GM23338 (cell line): ENCODE results near the gene HS1BP3. TPM values are rescaled to one million over a fixed set of nuclear protein-coding genes. Genes with fewer than 3 reads are reported as not detected.

Source experiments
- ATAC-seq: fragments of 200-7000 bp; cut with Tn5 transposase; 3 replicates; pipeline ENCODE4 v1.9.1; 2020
- DNase-seq: peaks from one replicate; pipeline ENCODE4 v3.0.0-alpha.2; 2015; ENCODE audit warnings: low spot score
- H2AFZ ChIP-seq: fragments of 200-600 bp; sonication (generic); 2 replicates; pipeline ENCODE4 v1.8.0; 2016; ENCODE audit warnings: antibody characterized with exemption, mild to moderate bottlenecking, moderate library complexity
- H3F3A ChIP-seq: fragments of 200-600 bp; sonication (generic); replicated peaks from 2 replicates; pipeline ENCODE4 v1.8.0; 2017; ENCODE audit warnings: antibody characterized with exemption, mixed run types, low read depth
- H3K27ac ChIP-seq: fragments of 200-600 bp; sonication (generic); 2 replicates; pipeline ENCODE4 v1.6.1; 2016; ENCODE audit warnings: low read depth
- H3K27me3 ChIP-seq: fragments of 200-600 bp; sonication (generic); 2 replicates; pipeline ENCODE4 v1.8.0; 2016; ENCODE audit warnings: mild to moderate bottlenecking, mixed run types, moderate library complexity; ENCODE audit not compliant: insufficient read depth
- H3K36me3 ChIP-seq: fragments of 200-600 bp; sonication (generic); 2 replicates; pipeline ENCODE4 v1.8.0; 2016; ENCODE audit warnings: mild to moderate bottlenecking; ENCODE audit not compliant: insufficient read depth
- H3K4me1 ChIP-seq: fragments of 200-600 bp; sonication (generic); 2 replicates; pipeline ENCODE4 v1.8.0; 2016; ENCODE audit warnings: mild to moderate bottlenecking, moderate library complexity; ENCODE audit not compliant: insufficient read depth
- H3K4me2 ChIP-seq: fragments of 200-600 bp; sonication (generic); 2 replicates; pipeline ENCODE4 v1.7.1; 2017; ENCODE audit warnings: mixed run types
- H3K4me3 ChIP-seq: fragments of 200-600 bp; sonication (generic); 2 replicates; pipeline ENCODE4 v1.6.1; 2016; ENCODE audit warnings: mixed run types
- H3K79me2 ChIP-seq: fragments of 200-600 bp; sonication (generic); replicated peaks from 2 replicates; pipeline ENCODE4 v1.8.0; 2017; ENCODE audit warnings: mild to moderate bottlenecking; ENCODE audit not compliant: insufficient read depth
- H3K9me2 ChIP-seq: fragments of 200-600 bp; sonication (generic); 2 replicates; pipeline ENCODE4 v1.8.0; 2017; ENCODE audit not compliant: insufficient read depth
- H4K20me1 ChIP-seq: fragments of 200-600 bp; sonication (generic); replicated peaks from 2 replicates; pipeline ENCODE4 v1.8.0; 2017; ENCODE audit warnings: mild to moderate bottlenecking; ENCODE audit not compliant: insufficient read depth
- H3K27ac Mint-ChIP-seq: 2 replicates; pipeline ENCODE4 v1.8.0; 2020; ENCODE audit warnings: inconsistent platforms, mild to moderate bottlenecking, moderate library complexity, mixed read lengths
- H3K27me3 Mint-ChIP-seq: 3 replicates; pipeline ENCODE4 v1.8.0; 2022; ENCODE audit warnings: low read depth, mild to moderate bottlenecking, moderate library complexity, mixed read lengths, inconsistent platforms; ENCODE audit not compliant: insufficient read depth, poor library complexity
- H3K36me3 Mint-ChIP-seq: 3 replicates; pipeline ENCODE4 v1.8.0; 2021; ENCODE audit warnings: low read depth, mild to moderate bottlenecking, inconsistent platforms, moderate library complexity, mixed read lengths
- H3K4me1 Mint-ChIP-seq: 3 replicates; pipeline ENCODE4 v1.8.0; 2020; ENCODE audit warnings: mild to moderate bottlenecking, inconsistent platforms, mixed read lengths
- H3K4me3 Mint-ChIP-seq: 3 replicates; pipeline ENCODE4 v1.8.0; 2021; ENCODE audit warnings: moderate library complexity, mild to moderate bottlenecking, inconsistent platforms, mixed read lengths
- H3K9me3 Mint-ChIP-seq: 3 replicates; pipeline ENCODE4 v1.8.0; 2020; ENCODE audit warnings: moderate library complexity, mild to moderate bottlenecking, inconsistent platforms, mixed read lengths
- EZH2phosphoT487 ChIP-seq: fragments of 200-600 bp; sonication (generic); IDR thresholded peaks from one replicate; pipeline ENCODE4 v1.8.1; 2018; ENCODE audit warnings: antibody characterized with exemption; ENCODE audit not compliant: unreplicated experiment
- JUNB ChIP-seq: IDR thresholded peaks from one replicate; pipeline ENCODE4 v1.6.1; 2016; ENCODE audit warnings: antibody characterized with exemption; ENCODE audit not compliant: unreplicated experiment
- NANOG ChIP-seq: IDR thresholded peaks from 2 replicates; pipeline ENCODE4 v1.6.1; 2016; ENCODE audit warnings: antibody characterized with exemption, borderline replicate concordance
- POLR2AphosphoS5 ChIP-seq: IDR thresholded peaks from 2 replicates; pipeline ENCODE4 v1.6.1; 2016; ENCODE audit warnings: antibody characterized with exemption, low read depth
- ZNF114 ChIP-seq: fragments of 250-450 bp; sonication (Bioruptor Pico); IDR thresholded peaks from 2 replicates; pipeline ENCODE4 v1.5.0; 2020; ENCODE audit warnings: mild to moderate bottlenecking, moderate library complexity
- polyA plus RNA-seq: library from polyadenylated mRNA; unstranded; fragments of >200 nt; fragmentation: Nextera tagmentation; extraction: Ambion mirVana; gene quantifications from 2 replicates; pipeline ENCODE4 v1.2.1, GENCODE V29; 2016
- total RNA-seq: library from RNA; depleted of rRNA; stranded (reverse); fragments of >200 nt; shearing (Covaris generic); gene quantifications from 2 replicates; pipeline ENCODE4 v1.2.3, GENCODE V29; 2014
- TF ChIP-seq, protein P1 (sequence below): IDR thresholded peaks from one replicate; pipeline ENCODE4 v1.6.1; 2018; ENCODE audit warnings: antibody characterized with exemption; ENCODE audit not compliant: unreplicated experiment
- TF ChIP-seq, protein P2 (sequence below): fragments of 250-450 bp; sonication (Bioruptor Pico); IDR thresholded peaks from 2 replicates; pipeline ENCODE4 v1.5.0; 2020; ENCODE audit warnings: mild to moderate bottlenecking, moderate library complexity
- TF ChIP-seq, protein P3 (sequence below): IDR thresholded peaks from 2 replicates; pipeline ENCODE4 v1.6.1; 2016; ENCODE audit warnings: antibody characterized with exemption
- TF ChIP-seq, protein P4 (sequence below), 2 experiments: fragments of 200-600 bp in 1 of 2; sonication (generic) in 1 of 2; conservative IDR thresholded peaks; 2 replicates each; pipeline versions ENCODE4 v1.5.1 to v1.6.1; 2016 to 2017; ENCODE audit warnings: antibody characterized with exemption in 2 of 2, low read depth in 2 of 2, mild to moderate bottlenecking in 2 of 2, moderate library complexity in 1 of 2

Gene HS1BP3
- total and polyA plus RNA-seq, 2 experiments from 2014 or later: 7.2 to 15.0 TPM

DNA sequence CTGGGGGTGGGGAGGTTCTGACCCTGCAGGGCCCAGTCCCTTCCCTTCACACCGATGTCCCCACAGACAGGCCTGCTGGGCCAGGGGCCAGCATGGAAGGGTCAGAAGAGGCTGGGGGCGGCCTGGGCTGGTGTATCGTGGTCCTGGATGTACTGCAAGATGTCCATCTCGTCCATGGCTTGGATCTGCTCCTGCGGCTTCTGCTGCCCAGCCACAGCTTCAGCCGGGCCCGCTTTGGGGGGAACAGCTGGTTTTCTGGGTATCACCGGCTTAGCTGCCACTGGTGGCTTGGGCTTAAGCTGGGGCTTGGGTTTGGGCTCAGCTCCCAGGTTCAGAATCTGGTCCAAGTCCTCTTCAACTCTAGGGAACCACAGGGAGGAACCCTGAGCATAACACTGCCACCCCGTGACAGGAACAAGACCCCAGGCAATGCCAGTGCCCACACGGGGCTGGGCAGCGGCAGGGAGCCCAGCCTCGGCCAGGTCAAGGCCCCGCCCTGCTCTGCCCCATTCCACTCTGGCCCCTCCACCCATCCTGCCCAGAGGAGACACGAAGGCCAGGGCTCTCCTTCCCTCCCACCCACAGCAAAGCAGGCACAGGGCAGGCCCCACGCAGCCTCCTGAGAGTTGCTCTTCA is 31.9 kb downstream of the HS1BP3 start:
- no peaks in the 10 kb centered on the region for H3K79me2 ChIP-seq
- H2AFZ ChIP-seq: no peak overlapping the region
- ATAC-seq (no peak), DNase-seq (no peak)
- 0 out of 2 replicates have a peak, but pooled peaks cover 8% of the 10 kb centered on the region for H3K4me1 ChIP-seq
- H3K27ac Mint-ChIP-seq: peak overlapping the region; percentile 41; the same call in 1 of the 2 replicates
- H3K36me3 ChIP-seq: no peaks in the 10 kb centered on the region
- no peak overlapping the region for H3K4me2 ChIP-seq
- H3K27me3 ChIP-seq: no peaks in the 10 kb centered on the region
- TF ChIP-seq, protein P1, sequence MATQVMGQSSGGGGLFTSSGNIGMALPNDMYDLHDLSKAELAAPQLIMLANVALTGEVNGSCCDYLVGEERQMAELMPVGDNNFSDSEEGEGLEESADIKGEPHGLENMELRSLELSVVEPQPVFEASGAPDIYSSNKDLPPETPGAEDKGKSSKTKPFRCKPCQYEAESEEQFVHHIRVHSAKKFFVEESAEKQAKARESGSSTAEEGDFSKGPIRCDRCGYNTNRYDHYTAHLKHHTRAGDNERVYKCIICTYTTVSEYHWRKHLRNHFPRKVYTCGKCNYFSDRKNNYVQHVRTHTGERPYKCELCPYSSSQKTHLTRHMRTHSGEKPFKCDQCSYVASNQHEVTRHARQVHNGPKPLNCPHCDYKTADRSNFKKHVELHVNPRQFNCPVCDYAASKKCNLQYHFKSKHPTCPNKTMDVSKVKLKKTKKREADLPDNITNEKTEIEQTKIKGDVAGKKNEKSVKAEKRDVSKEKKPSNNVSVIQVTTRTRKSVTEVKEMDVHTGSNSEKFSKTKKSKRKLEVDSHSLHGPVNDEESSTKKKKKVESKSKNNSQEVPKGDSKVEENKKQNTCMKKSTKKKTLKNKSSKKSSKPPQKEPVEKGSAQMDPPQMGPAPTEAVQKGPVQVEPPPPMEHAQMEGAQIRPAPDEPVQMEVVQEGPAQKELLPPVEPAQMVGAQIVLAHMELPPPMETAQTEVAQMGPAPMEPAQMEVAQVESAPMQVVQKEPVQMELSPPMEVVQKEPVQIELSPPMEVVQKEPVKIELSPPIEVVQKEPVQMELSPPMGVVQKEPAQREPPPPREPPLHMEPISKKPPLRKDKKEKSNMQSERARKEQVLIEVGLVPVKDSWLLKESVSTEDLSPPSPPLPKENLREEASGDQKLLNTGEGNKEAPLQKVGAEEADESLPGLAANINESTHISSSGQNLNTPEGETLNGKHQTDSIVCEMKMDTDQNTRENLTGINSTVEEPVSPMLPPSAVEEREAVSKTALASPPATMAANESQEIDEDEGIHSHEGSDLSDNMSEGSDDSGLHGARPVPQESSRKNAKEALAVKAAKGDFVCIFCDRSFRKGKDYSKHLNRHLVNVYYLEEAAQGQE: no peak
- TF ChIP-seq POLR2AphosphoS5: no peak
- no peak for TF ChIP-seq EZH2phosphoT487
- TF ChIP-seq NANOG: no peak
- TF ChIP-seq, protein P2, sequence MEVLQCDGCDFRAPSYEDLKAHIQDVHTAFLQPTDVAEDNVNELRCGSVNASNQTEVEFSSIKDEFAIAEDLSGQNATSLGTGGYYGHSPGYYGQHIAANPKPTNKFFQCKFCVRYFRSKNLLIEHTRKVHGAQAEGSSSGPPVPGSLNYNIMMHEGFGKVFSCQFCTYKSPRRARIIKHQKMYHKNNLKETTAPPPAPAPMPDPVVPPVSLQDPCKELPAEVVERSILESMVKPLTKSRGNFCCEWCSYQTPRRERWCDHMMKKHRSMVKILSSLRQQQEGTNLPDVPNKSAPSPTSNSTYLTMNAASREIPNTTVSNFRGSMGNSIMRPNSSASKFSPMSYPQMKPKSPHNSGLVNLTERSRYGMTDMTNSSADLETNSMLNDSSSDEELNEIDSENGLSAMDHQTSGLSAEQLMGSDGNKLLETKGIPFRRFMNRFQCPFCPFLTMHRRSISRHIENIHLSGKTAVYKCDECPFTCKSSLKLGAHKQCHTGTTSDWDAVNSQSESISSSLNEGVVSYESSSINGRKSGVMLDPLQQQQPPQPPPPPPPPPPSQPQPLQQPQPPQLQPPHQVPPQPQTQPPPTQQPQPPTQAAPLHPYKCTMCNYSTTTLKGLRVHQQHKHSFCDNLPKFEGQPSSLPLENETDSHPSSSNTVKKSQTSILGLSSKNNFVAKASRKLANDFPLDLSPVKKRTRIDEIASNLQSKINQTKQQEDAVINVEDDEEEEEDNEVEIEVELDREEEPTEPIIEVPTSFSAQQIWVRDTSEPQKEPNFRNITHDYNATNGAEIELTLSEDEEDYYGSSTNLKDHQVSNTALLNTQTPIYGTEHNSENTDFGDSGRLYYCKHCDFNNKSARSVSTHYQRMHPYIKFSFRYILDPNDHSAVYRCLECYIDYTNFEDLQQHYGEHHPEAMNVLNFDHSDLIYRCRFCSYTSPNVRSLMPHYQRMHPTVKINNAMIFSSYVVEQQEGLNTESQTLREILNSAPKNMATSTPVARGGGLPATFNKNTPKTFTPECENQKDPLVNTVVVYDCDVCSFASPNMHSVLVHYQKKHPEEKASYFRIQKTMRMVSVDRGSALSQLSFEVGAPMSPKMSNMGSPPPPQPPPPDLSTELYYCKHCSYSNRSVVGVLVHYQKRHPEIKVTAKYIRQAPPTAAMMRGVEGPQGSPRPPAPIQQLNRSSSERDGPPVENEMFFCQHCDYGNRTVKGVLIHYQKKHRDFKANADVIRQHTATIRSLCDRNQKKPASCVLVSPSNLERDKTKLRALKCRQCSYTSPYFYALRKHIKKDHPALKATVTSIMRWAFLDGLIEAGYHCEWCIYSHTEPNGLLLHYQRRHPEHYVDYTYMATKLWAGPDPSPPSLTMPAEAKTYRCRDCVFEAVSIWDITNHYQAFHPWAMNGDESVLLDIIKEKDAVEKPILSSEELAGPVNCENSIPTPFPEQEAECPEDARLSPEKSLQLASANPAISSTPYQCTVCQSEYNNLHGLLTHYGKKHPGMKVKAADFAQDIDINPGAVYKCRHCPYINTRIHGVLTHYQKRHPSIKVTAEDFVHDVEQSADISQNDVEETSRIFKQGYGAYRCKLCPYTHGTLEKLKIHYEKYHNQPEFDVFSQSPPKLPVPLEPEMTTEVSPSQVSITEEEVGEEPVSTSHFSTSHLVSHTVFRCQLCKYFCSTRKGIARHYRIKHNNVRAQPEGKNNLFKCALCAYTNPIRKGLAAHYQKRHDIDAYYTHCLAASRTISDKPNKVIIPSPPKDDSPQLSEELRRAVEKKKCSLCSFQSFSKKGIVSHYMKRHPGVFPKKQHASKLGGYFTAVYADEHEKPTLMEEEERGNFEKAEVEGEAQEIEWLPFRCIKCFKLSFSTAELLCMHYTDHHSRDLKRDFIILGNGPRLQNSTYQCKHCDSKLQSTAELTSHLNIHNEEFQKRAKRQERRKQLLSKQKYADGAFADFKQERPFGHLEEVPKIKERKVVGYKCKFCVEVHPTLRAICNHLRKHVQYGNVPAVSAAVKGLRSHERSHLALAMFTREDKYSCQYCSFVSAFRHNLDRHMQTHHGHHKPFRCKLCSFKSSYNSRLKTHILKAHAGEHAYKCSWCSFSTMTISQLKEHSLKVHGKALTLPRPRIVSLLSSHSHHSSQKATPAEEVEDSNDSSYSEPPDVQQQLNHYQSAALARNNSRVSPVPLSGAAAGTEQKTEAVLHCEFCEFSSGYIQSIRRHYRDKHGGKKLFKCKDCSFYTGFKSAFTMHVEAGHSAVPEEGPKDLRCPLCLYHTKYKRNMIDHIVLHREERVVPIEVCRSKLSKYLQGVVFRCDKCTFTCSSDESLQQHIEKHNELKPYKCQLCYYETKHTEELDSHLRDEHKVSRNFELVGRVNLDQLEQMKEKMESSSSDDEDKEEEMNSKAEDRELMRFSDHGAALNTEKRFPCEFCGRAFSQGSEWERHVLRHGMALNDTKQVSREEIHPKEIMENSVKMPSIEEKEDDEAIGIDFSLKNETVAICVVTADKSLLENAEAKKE: no peak
- TF ChIP-seq, protein P3, sequence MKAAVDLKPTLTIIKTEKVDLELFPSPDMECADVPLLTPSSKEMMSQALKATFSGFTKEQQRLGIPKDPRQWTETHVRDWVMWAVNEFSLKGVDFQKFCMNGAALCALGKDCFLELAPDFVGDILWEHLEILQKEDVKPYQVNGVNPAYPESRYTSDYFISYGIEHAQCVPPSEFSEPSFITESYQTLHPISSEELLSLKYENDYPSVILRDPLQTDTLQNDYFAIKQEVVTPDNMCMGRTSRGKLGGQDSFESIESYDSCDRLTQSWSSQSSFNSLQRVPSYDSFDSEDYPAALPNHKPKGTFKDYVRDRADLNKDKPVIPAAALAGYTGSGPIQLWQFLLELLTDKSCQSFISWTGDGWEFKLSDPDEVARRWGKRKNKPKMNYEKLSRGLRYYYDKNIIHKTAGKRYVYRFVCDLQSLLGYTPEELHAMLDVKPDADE: no peak
- TF ChIP-seq ZNF114 (CRISPR knock-in tag): no peak
- TF ChIP-seq JUNB: no peak
- TF ChIP-seq, protein P4, sequence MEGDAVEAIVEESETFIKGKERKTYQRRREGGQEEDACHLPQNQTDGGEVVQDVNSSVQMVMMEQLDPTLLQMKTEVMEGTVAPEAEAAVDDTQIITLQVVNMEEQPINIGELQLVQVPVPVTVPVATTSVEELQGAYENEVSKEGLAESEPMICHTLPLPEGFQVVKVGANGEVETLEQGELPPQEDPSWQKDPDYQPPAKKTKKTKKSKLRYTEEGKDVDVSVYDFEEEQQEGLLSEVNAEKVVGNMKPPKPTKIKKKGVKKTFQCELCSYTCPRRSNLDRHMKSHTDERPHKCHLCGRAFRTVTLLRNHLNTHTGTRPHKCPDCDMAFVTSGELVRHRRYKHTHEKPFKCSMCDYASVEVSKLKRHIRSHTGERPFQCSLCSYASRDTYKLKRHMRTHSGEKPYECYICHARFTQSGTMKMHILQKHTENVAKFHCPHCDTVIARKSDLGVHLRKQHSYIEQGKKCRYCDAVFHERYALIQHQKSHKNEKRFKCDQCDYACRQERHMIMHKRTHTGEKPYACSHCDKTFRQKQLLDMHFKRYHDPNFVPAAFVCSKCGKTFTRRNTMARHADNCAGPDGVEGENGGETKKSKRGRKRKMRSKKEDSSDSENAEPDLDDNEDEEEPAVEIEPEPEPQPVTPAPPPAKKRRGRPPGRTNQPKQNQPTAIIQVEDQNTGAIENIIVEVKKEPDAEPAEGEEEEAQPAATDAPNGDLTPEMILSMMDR (conservative IDR thresholded peaks at IDR 0.05; ENCODE audit: low read depth in 2 of 2): no peak
- peaks cover 7% of the 10 kb centered on the region for H3K27me3 Mint-ChIP-seq
- H3K4me1 Mint-ChIP-seq: peaks cover 15% of the 10 kb centered on the region
- no peaks in the 10 kb centered on the region for H4K20me1 ChIP-seq
- no peak overlapping the region for H3K27ac ChIP-seq
- H3F3A ChIP-seq: no peaks in the 10 kb centered on the region
- H3K9me3 Mint-ChIP-seq: no peaks in the 10 kb centered on the region
- no peaks in the 10 kb centered on the region for H3K36me3 Mint-ChIP-seq
- H3K9me2 ChIP-seq: no peaks in the 10 kb centered on the region
- no peak overlapping the region for H3K4me3 Mint-ChIP-seq
- H3K4me3 ChIP-seq: no peak overlapping the region
